Neural progenitor cell (in vitro differentiated cells): ENCODE data around the gene IGF1. TPM values are rescaled to one million over a fixed set of nuclear protein-coding genes. Genes with fewer than 3 reads are reported as not detected.

Experiments
- DNase-seq: peaks from one replicate; pipeline ENCODE4 v3.0.0-alpha.2; 2016; ENCODE audit warnings: low spot score
- H2AFZ ChIP-seq: fragments of 200-600 bp; sonication (generic); replicated peaks from 2 replicates; pipeline ENCODE4 v1.6.1; 2016; ENCODE audit warnings: antibody characterized with exemption
- H3F3A ChIP-seq: fragments of 200-600 bp; sonication (generic); 2 replicates; pipeline ENCODE4 v1.6.1; 2016; ENCODE audit warnings: antibody characterized with exemption, low read depth
- H3K27ac ChIP-seq: fragments of 200-600 bp; sonication (generic); 2 replicates; pipeline ENCODE4 v1.5.1; 2016; ENCODE audit warnings: mild to moderate bottlenecking
- H3K27me3 ChIP-seq: fragments of 200-600 bp; sonication (generic); 2 replicates; pipeline ENCODE4 v1.6.1; 2016; ENCODE audit warnings: mild to moderate bottlenecking, moderate library complexity
- H3K36me3 ChIP-seq: fragments of 200-600 bp; sonication (generic); 2 replicates; pipeline ENCODE4 v1.5.1; 2016
- H3K4me1 ChIP-seq: fragments of 200-600 bp; sonication (generic); 2 replicates; pipeline ENCODE4 v1.6.1; 2016; ENCODE audit warnings: mixed run types
- H3K4me2 ChIP-seq: fragments of 200-600 bp; sonication (generic); 2 replicates; pipeline ENCODE4 v1.6.1; 2016
- H3K4me3 ChIP-seq: fragments of 200-600 bp; sonication (generic); 2 replicates; pipeline ENCODE4 v1.5.1; 2016
- H3K79me2 ChIP-seq: fragments of 200-600 bp; sonication (generic); 2 replicates; pipeline ENCODE4 v1.6.1; 2016; ENCODE audit warnings: low read depth
- H3K9ac ChIP-seq: fragments of 200-600 bp; sonication (generic); 2 replicates; pipeline ENCODE4 v1.6.1; 2016
- H3K9me3 ChIP-seq: fragments of 200-600 bp; sonication (generic); 2 replicates; pipeline ENCODE4 v1.5.1; 2016; ENCODE audit warnings: low read depth
- H4K20me1 ChIP-seq: fragments of 200-600 bp; sonication (generic); 2 replicates; pipeline ENCODE4 v1.6.1; 2016; ENCODE audit warnings: low read depth
- H3K27ac Mint-ChIP-seq: 3 replicates; pipeline ENCODE4 v1.8.0; 2021; ENCODE audit warnings: mixed read lengths
- H3K27me3 Mint-ChIP-seq: 2 replicates; pipeline ENCODE4 v1.8.0; 2022; ENCODE audit warnings: low read depth, mild to moderate bottlenecking, inconsistent platforms, moderate library complexity, mixed read lengths; ENCODE audit not compliant: insufficient read depth
- H3K36me3 Mint-ChIP-seq: 3 replicates; pipeline ENCODE4 v1.8.0; 2021; ENCODE audit warnings: mixed read lengths
- H3K4me1 Mint-ChIP-seq: 3 replicates; pipeline ENCODE4 v1.8.0; 2021; ENCODE audit warnings: mixed read lengths
- H3K4me3 Mint-ChIP-seq: 3 replicates; pipeline ENCODE4 v1.8.0; 2021; ENCODE audit warnings: mild to moderate bottlenecking, moderate library complexity, mixed read lengths
- H3K9me3 Mint-ChIP-seq: 3 replicates; pipeline ENCODE4 v1.8.0; 2020; ENCODE audit warnings: mixed read lengths
- EZH2 ChIP-seq: fragments of 200-600 bp; sonication (generic); IDR thresholded peaks from 2 replicates; pipeline ENCODE4 v1.6.1; 2017; ENCODE audit warnings: antibody characterized with exemption, mild to moderate bottlenecking, moderate library complexity
- EZH2phosphoT487 ChIP-seq: fragments of 200-600 bp; sonication (generic); IDR thresholded peaks from 2 replicates; pipeline ENCODE4 v1.6.1; 2017; ENCODE audit warnings: antibody characterized with exemption
- total RNA-seq: library from RNA; depleted of rRNA; stranded (reverse); fragments of >200 nt; gene quantifications from 2 replicates; pipeline ENCODE4 v1.2.3, GENCODE V29; 2015; ENCODE audit warnings: low replicate concordance
- TF ChIP-seq, protein P1 (sequence below): fragments of 200-600 bp; sonication (generic); IDR thresholded peaks from 2 replicates; pipeline ENCODE4 v1.5.1; 2017; ENCODE audit warnings: antibody characterized with exemption, mild to moderate bottlenecking

The IGF1 gene
- total RNA-seq, 1 donor from 2014 or later: not detected

DNA sequence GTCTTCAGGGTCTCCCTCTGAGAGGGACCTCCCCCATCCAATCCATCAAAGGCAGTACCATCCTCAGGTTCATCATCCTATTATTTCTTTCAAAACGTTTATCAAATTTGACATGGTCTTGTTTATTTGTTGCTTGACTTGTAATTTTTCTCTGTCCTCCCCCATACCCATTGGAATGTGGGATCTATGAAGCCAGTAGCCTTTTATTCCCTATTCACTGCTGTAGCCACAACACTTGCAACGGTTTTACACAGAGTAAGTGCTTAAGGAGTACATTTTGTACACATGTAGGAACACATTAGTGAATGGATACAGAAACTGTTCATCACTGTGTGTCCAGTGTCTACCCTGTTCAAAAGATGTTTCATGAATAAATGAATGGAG lies 41.5 kb downstream of the IGF1 start:
- no peak overlapping the region for H3K27ac ChIP-seq
- no peaks in the 10 kb centered on the region for H3K9me3 ChIP-seq
- no peak overlapping the region for H3K9ac ChIP-seq
- no peaks in the 10 kb centered on the region for H4K20me1 ChIP-seq
- H3K79me2 ChIP-seq: no peaks in the 10 kb centered on the region
- Mint-ChIP-seq H3K9me3 (no peaks in the 10 kb centered on the region), H3K27ac (no peak overlapping the region), H3K4me1 (no peaks in the 10 kb centered on the region), H3K36me3 (no peaks in the 10 kb centered on the region), H3K27me3 (no peaks in the 10 kb centered on the region), H3K4me3 (no peak overlapping the region)
- no peak overlapping the region for H3K4me2 ChIP-seq
- H3K36me3 ChIP-seq: no peaks in the 10 kb centered on the region
- no peak for TF ChIP-seq EZH2
- TF ChIP-seq EZH2phosphoT487: no peak
- TF ChIP-seq, protein P1, sequence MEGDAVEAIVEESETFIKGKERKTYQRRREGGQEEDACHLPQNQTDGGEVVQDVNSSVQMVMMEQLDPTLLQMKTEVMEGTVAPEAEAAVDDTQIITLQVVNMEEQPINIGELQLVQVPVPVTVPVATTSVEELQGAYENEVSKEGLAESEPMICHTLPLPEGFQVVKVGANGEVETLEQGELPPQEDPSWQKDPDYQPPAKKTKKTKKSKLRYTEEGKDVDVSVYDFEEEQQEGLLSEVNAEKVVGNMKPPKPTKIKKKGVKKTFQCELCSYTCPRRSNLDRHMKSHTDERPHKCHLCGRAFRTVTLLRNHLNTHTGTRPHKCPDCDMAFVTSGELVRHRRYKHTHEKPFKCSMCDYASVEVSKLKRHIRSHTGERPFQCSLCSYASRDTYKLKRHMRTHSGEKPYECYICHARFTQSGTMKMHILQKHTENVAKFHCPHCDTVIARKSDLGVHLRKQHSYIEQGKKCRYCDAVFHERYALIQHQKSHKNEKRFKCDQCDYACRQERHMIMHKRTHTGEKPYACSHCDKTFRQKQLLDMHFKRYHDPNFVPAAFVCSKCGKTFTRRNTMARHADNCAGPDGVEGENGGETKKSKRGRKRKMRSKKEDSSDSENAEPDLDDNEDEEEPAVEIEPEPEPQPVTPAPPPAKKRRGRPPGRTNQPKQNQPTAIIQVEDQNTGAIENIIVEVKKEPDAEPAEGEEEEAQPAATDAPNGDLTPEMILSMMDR: no peak
- no peaks in the 10 kb centered on the region for H3K4me1 ChIP-seq
- no peaks in the 10 kb centered on the region for H3F3A ChIP-seq
- H3K4me3 ChIP-seq: no peak overlapping the region
- H3K27me3 ChIP-seq: no peaks in the 10 kb centered on the region
- no peak for DNase-seq
- no peak overlapping the region for H2AFZ ChIP-seq

DNA sequence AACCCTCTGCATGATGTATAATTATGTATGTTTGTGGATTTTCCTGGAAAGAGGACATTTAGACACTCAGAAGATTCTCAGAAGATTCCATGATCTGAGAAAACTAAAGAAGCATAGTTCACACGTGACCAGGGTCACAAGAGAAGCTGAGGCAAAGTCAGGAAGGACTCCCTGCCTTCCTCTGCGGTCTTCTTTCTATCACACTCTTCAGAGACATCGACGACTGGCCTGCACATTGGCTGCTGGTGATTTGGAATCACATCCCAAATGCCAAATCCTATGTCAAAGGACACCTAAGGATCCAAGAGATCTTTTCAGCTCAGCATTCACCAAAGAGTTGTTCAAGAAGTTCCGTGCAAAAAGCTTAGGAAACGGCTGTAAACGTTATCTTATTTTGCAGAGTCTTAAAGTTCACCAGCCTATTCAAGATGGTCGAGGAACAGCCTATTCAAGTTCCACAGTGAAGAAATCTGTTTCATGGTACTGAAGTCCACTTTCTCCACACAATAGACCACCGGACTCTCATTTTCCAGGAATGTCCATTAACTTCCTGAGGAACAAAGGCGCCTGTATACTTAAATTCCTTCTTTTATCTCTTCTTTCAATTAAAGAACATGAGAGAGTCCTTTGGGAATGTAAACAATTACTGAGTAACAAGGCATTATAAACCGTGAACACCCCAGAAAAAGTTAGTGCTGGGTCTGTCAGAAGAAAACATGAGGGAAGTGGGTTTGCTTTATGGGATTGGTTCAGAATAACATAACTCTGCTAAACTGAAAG lies 42.1 kb downstream of the IGF1 start:
- peak; percentile 12 for DNase-seq

GRCh38 chr12:102437511-102437910 lies 42.9 kb downstream of the IGF1 start:
- H3K4me1 ChIP-seq: no peaks in the 10 kb centered on the region
- TF ChIP-seq, protein P1: no peak
- TF ChIP-seq EZH2phosphoT487: no peak
- no peak for TF ChIP-seq EZH2
- no peak overlapping the region for H2AFZ ChIP-seq
- no peaks in the 10 kb centered on the region for H3F3A ChIP-seq
- H3K9me3 ChIP-seq: no peaks in the 10 kb centered on the region
- H3K36me3 Mint-ChIP-seq: no peaks in the 10 kb centered on the region
- no peaks in the 10 kb centered on the region for H3K36me3 ChIP-seq
- H3K9ac ChIP-seq: no peak overlapping the region
- no peaks in the 10 kb centered on the region for H3K79me2 ChIP-seq
- no peaks in the 10 kb centered on the region for H3K9me3 Mint-ChIP-seq
- no peaks in the 10 kb centered on the region for H3K27me3 ChIP-seq
- H3K4me3 Mint-ChIP-seq: no peak overlapping the region
- H3K4me2 ChIP-seq: no peak overlapping the region
- H3K27me3 Mint-ChIP-seq: peaks cover 2% of the 10 kb centered on the region
- H3K4me1 Mint-ChIP-seq: no peaks in the 10 kb centered on the region
- H3K27ac ChIP-seq: no peak overlapping the region
- no peak overlapping the region for H3K27ac Mint-ChIP-seq
- no peak overlapping the region for H3K4me3 ChIP-seq
- no peak for DNase-seq
- H4K20me1 ChIP-seq: no peaks in the 10 kb centered on the region

More for the DNA sequence above, 42.1 kb downstream of the IGF1 start:
- no peaks in the 10 kb centered on the region for H3K36me3 Mint-ChIP-seq
- Histone ChIP-seq H3K9me3 (no peaks in the 10 kb centered on the region), H3K4me3 (no peak overlapping the region), H3K27me3 (no peaks in the 10 kb centered on the region), H3K9ac (no peak overlapping the region), H3K4me1 (no peaks in the 10 kb centered on the region), H3K4me2 (no peak overlapping the region), H3F3A (no peaks in the 10 kb centered on the region), H3K27ac (no peak overlapping the region), H3K79me2 (no peaks in the 10 kb centered on the region), H2AFZ (no peak overlapping the region), H4K20me1 (no peaks in the 10 kb centered on the region), H3K36me3 (no peaks in the 10 kb centered on the region)
- TF ChIP-seq EZH2 (no peak), EZH2phosphoT487 (no peak)
- TF ChIP-seq, protein P1: no peak
- no peak overlapping the region for H3K27ac Mint-ChIP-seq
- no peaks in the 10 kb centered on the region for H3K4me1 Mint-ChIP-seq
- no peaks in the 10 kb centered on the region for H3K9me3 Mint-ChIP-seq
- H3K4me3 Mint-ChIP-seq: no peak overlapping the region
- no peaks in the 10 kb centered on the region for H3K27me3 Mint-ChIP-seq
